Measurements from ENCODE around the gene DUOXA2.

DNA sequence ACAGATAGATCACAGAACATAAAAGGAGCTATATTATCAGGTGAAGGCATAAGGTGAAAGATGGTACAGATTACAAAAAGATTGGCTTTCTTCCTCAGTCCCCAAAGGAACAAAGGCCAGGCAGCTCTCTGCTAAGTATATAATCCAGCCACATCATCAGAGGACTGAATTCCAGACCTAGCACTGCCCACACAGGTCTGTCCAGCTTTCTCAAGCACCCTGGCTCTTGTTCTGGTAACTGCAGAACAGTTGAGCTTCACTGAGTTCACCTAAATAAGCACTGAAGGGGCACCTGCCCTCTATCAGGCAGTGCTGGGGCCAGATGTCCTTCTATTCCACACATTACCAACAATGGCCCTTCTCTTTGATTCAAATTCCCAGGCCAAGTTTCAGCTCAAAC, 9.3 kb downstream of the DUOXA2 start:
- TF ChIP-seq CTCF (optimal IDR thresholded peaks at IDR 0.05 in 1 of 3, IDR thresholded peaks at IDR 0.05 in 1 of 3, conservative IDR thresholded peaks at IDR 0.05 in 1 of 3; ENCODE audit: extremely low read depth in 1 of 3, insufficient read depth in 2 of 3, low read length in 3 of 3) (no peak), EZH2 (IDR thresholded peaks at IDR 0.05; ENCODE audit: low read length) (no peak)

Measured in keratinocyte (primary cell).